Caco-2 (cell line): ENCODE data around the gene OR10G7. TPM values are rescaled to one million over a fixed set of nuclear protein-coding genes. Genes with fewer than 3 reads are reported as not detected.

Experiments
- BruUV-seq: library from RNA; stranded (reverse); fragments of 400-500 nt; replicated peaks from 2 replicates; lab custom pipeline; 2021; lab: Mats Ljungman, UMichigan
- CTCF ChIA-PET: fragments of 300-600 bp; sonication (Branson Sonifier 250); formaldehyde crosslinking; loops from one replicate; lab custom pipeline; 2022; ENCODE audit warnings: antibody characterized with exemption; lab: Charles Lee
- POLR2A ChIA-PET: fragments of 300-600 bp; sonication (Branson Sonifier 250); formaldehyde crosslinking; loops from one replicate; lab custom pipeline; 2022; ENCODE audit warnings: antibody characterized with exemption; lab: Charles Lee
- DNase-seq, 2 experiments: peaks; one replicate each; pipeline versions ENCODE4 v3.0.0 to v3.0.0-alpha.2; 2020 to 2022
- H3K27me3 ChIP-seq: replicated peaks from 2 replicates; pipeline ENCODE4 v1.6.0; 2011; ENCODE audit warnings: low read length; ENCODE audit not compliant: control insufficient read depth, insufficient read depth
- H3K36me3 ChIP-seq: 2 replicates; pipeline ENCODE4 v1.5.1; 2011; ENCODE audit warnings: low read length; ENCODE audit not compliant: control insufficient read depth, insufficient read depth
- H3K4me1 ChIP-seq: fragments of 250-450 bp; sonication (Bioruptor Pico); 2 replicates; pipeline ENCODE4 v1.5.1; 2020; ENCODE audit warnings: mild to moderate bottlenecking
- H3K4me3 ChIP-seq: 2 replicates; pipeline ENCODE4 v1.5.1; 2011; ENCODE audit warnings: low read depth, mild to moderate bottlenecking, control low read depth, low read length
- H3K9me3 ChIP-seq: fragments of 250-450 bp; sonication (Bioruptor Pico); 2 replicates; pipeline ENCODE4 v1.5.1; 2020; ENCODE audit warnings: mild to moderate bottlenecking, moderate library complexity
- H3K27ac Mint-ChIP-seq: one replicate; pipeline ENCODE4 v1.8.0; 2022; ENCODE audit warnings: mixed read lengths; ENCODE audit not compliant: unreplicated experiment
- H3K27me3 Mint-ChIP-seq: one replicate; pipeline ENCODE4 v1.8.0; 2022; ENCODE audit warnings: mixed read lengths; ENCODE audit not compliant: insufficient read depth, unreplicated experiment
- H3K36me3 Mint-ChIP-seq: one replicate; pipeline ENCODE4 v1.8.0; 2022; ENCODE audit warnings: mild to moderate bottlenecking, mixed read lengths; ENCODE audit not compliant: insufficient read depth, unreplicated experiment
- H3K4me1 Mint-ChIP-seq: one replicate; pipeline ENCODE4 v1.8.0; 2022; ENCODE audit warnings: low read depth, mixed read lengths; ENCODE audit not compliant: unreplicated experiment
- H3K4me3 Mint-ChIP-seq: one replicate; pipeline ENCODE4 v1.8.0; 2022; ENCODE audit warnings: mild to moderate bottlenecking, moderate library complexity, mixed read lengths; ENCODE audit not compliant: unreplicated experiment
- H3K9me3 Mint-ChIP-seq: one replicate; pipeline ENCODE4 v1.8.0; 2022; ENCODE audit warnings: mixed read lengths; ENCODE audit not compliant: unreplicated experiment
- CTCF ChIP-seq, 2 experiments: fragments of 200-600 bp in 1 of 2; IDR thresholded peaks; 1 replicate in 1 of 2; 2 replicates in 1 of 2; pipeline versions ENCODE4 v1.5.1 to v1.8.0; 2011 to 2022; ENCODE audit warnings: antibody characterized with exemption in 1 of 2, control low read depth in 1 of 2, inconsistent platforms in 1 of 2, low read depth in 1 of 2, low read length in 1 of 2, mild to moderate bottlenecking in 1 of 2, moderate library complexity in 1 of 2; ENCODE audit not compliant: insufficient read depth in 1 of 2, severe bottlenecking in 1 of 2, unreplicated experiment in 1 of 2
- intact Hi-C: fragments of 100-400 bp; cut with micrococcal nuclease; formaldehyde crosslinking; loops from one replicate; pipeline ENCODE4 v1.10.0; 2022; ENCODE audit not compliant: unreplicated experiment
- total RNA-seq: library from RNA; stranded (reverse); gene quantifications from 2 replicates; pipeline ENCODE4 v1.2.3, GENCODE V29; 2022

Gene OR10G7
- total RNA-seq, 1 experiment from 2014 or later, result not detected

GRCh38 chr11:124050748-124051147 is 9.6 kb upstream of the OR10G7 start:
- Mint-ChIP-seq H3K9me3 (no peaks in the 10 kb centered on the region), H3K36me3 (no peaks in the 10 kb centered on the region), H3K27ac (no peak overlapping the region), H3K27me3 (peaks cover 23% of the 10 kb centered on the region), H3K4me3 (no peak overlapping the region), H3K4me1 (no peaks in the 10 kb centered on the region)
- intact Hi-C loops, result no loop called here
- no peak for TF ChIP-seq CTCF (IDR thresholded peaks at IDR 0.05; ENCODE audit: insufficient read depth in 1 of 2, low read depth in 1 of 2, low read length in 1 of 2, severe bottlenecking in 1 of 2, unreplicated experiment in 1 of 2)
- no peak overlapping the region for H3K4me3 ChIP-seq
- no peaks in the 10 kb centered on the region; the same call in 1 of the 2 replicates for H3K9me3 ChIP-seq
- H3K4me1 ChIP-seq, result no peaks in the 10 kb centered on the region
- H3K36me3 ChIP-seq, result no peaks in the 10 kb centered on the region
- no TSS peak for BruUV-seq
- H3K27me3 ChIP-seq, result no peaks in the 10 kb centered on the region
- CTCF ChIA-PET, result no interaction called here
- POLR2A ChIA-PET, result no interaction called here
- DNase-seq, result no peak

GRCh38 chr11:124043420-124043819 is 2.3 kb upstream of the OR10G7 start:
- no peaks in the 10 kb centered on the region for H3K9me3 Mint-ChIP-seq
- no peak overlapping the region for H3K27ac Mint-ChIP-seq
- Histone ChIP-seq H3K4me3 (no peak overlapping the region), H3K36me3 (no peaks in the 10 kb centered on the region), H3K9me3 (no peaks in the 10 kb centered on the region), H3K4me1 (no peaks in the 10 kb centered on the region), H3K27me3 (no peaks in the 10 kb centered on the region)
- no TSS peak for BruUV-seq
- no peak for TF ChIP-seq CTCF (IDR thresholded peaks at IDR 0.05; ENCODE audit: insufficient read depth in 1 of 2, low read depth in 1 of 2, low read length in 1 of 2, severe bottlenecking in 1 of 2, unreplicated experiment in 1 of 2)
- POLR2A ChIA-PET, result no interaction called here
- intact Hi-C loops, result no loop called here
- no peaks in the 10 kb centered on the region for H3K36me3 Mint-ChIP-seq
- no peak for DNase-seq
- H3K4me3 Mint-ChIP-seq, result no peak overlapping the region
- CTCF ChIA-PET, result interaction anchor here (0.6 kb wide), 1 partner anchor 11 kb away, joined by 3 read pairs; no protein-coding TSS in a partner anchor
- peaks cover 13% of the 10 kb centered on the region for H3K27me3 Mint-ChIP-seq
- H3K4me1 Mint-ChIP-seq, result no peaks in the 10 kb centered on the region

GRCh38 chr11:124039557-124039956 is 1.6 kb downstream of the OR10G7 start:
- Mint-ChIP-seq H3K27ac (no peak overlapping the region), H3K4me3 (no peak overlapping the region), H3K36me3 (no peaks in the 10 kb centered on the region), H3K4me1 (no peaks in the 10 kb centered on the region), H3K27me3 (peaks cover 11% of the 10 kb centered on the region), H3K9me3 (no peaks in the 10 kb centered on the region)
- ChIA-PET CTCF (no interaction called here), POLR2A (no interaction called here)
- Histone ChIP-seq H3K4me1 (no peaks in the 10 kb centered on the region), H3K27me3 (no peaks in the 10 kb centered on the region), H3K9me3 (no peaks in the 10 kb centered on the region), H3K36me3 (no peaks in the 10 kb centered on the region), H3K4me3 (no peak overlapping the region)
- DNase-seq, result no peak
- no peak for TF ChIP-seq CTCF (IDR thresholded peaks at IDR 0.05; ENCODE audit: insufficient read depth in 1 of 2, low read depth in 1 of 2, low read length in 1 of 2, severe bottlenecking in 1 of 2, unreplicated experiment in 1 of 2)
- intact Hi-C loops, result no loop called here
- no TSS peak for BruUV-seq
